Dedifferentiated amniotic fluid mesenchymal stem cell (primary cell): ENCODE measurements around the gene KHK.
"Not testable (repeated sequence)": the region's sequence is repeated elsewhere in the genome, so short reads cannot be mapped to it uniquely, and the experiment has no call there.

Experiments used
- DNase-seq: peaks from one replicate; pipeline ENCODE4 v3.0.0-alpha.2; 2016; ENCODE audit errors: extremely low spot score

Gene KHK

GRCh38 chr2:27059141-27059820 is 27.3 kb upstream of the KHK start:
- DNase-seq, result no peak

- DNase-seq, result no peak
These were observed 26.2 kb upstream of the KHK start for GRCh38 chr2:27060323-27060722.

- no peak for DNase-seq
These were observed 21.4 kb upstream of the KHK start for GRCh38 chr2:27065128-27065527.

GRCh38 chr2:27067385-27067784 is 19.2 kb upstream of the KHK start:
- DNase-seq, result no peak

GRCh38 chr2:27069436-27069835 is 17.1 kb upstream of the KHK start:
- DNase-seq, result no peak

- DNase-seq, result no peak
These were observed 16.5 kb upstream of the KHK start for GRCh38 chr2:27069961-27070618.

GRCh38 chr2:27070653-27071276 is 15.8 kb upstream of the KHK start:
- DNase-seq, result no peak

GRCh38 chr2:27071277-27071989 is 15.1 kb upstream of the KHK start, which contains the start of gene OST4:
OST4 (minus strand) TSS chr2:27071654.
- peak; percentile 93 for DNase-seq

- DNase-seq, result no peak
These were observed 14.4 kb upstream of the KHK start for GRCh38 chr2:27071990-27072830.

- no peak for DNase-seq
These were observed 13.7 kb upstream of the KHK start for GRCh38 chr2:27072920-27073319.

GRCh38 chr2:27073782-27074181 is 12.8 kb upstream of the KHK start:
- no peak for DNase-seq

GRCh38 chr2:27074738-27075565 is 11.6 kb upstream of the KHK start:
- DNase-seq, result no peak

GRCh38 chr2:27075566-27075871 is 11.1 kb upstream of the KHK start:
- DNase-seq, result not testable (repeated sequence)

GRCh38 chr2:27076323-27076722 is 10.2 kb upstream of the KHK start:
- no peak for DNase-seq

- no peak for DNase-seq
These were observed 9.3 kb upstream of the KHK start for GRCh38 chr2:27077231-27077630.

- peak; percentile 97 for DNase-seq
These were observed 8.0 kb upstream of the KHK start, which contains the start of gene EMILIN1 for GRCh38 chr2:27078267-27079194. EMILIN1 (plus strand) TSS chr2:27078615; CDS start chr2:27079066, 451 bp downstream.

- no peak for DNase-seq
These were observed 7.1 kb upstream of the KHK start for GRCh38 chr2:27079233-27080139.

- no peak for DNase-seq
These were observed 6.5 kb upstream of the KHK start for GRCh38 chr2:27080140-27080469.

- DNase-seq, result no peak
These were observed 6.0 kb upstream of the KHK start for GRCh38 chr2:27080603-27080936.
